Nephron progenitor cell (in vitro differentiated cells): ENCODE data around the gene ACVR1C.

Experiments used
- DNase-seq: peaks from one replicate; pipeline ENCODE4 v3.0.0; 2021
- H3K27ac Mint-ChIP-seq: 2 replicates; pipeline ENCODE4 v1.8.0; 2021; ENCODE audit warnings: mild to moderate bottlenecking, moderate library complexity, mixed read lengths
- H3K27me3 Mint-ChIP-seq: 2 replicates; pipeline ENCODE4 v1.8.0; 2021; ENCODE audit warnings: mild to moderate bottlenecking, low read depth, mixed read lengths; ENCODE audit not compliant: poor library complexity
- H3K36me3 Mint-ChIP-seq: 2 replicates; pipeline ENCODE4 v1.8.0; 2021; ENCODE audit warnings: low read depth, mixed read lengths
- H3K4me1 Mint-ChIP-seq: 2 replicates; pipeline ENCODE4 v1.8.0; 2021; ENCODE audit warnings: mixed read lengths
- H3K4me3 Mint-ChIP-seq: 2 replicates; pipeline ENCODE4 v1.8.0; 2021; ENCODE audit warnings: mild to moderate bottlenecking, moderate library complexity, mixed read lengths
- H3K9me3 Mint-ChIP-seq: 2 replicates; pipeline ENCODE4 v1.8.0; 2021; ENCODE audit warnings: mild to moderate bottlenecking, moderate library complexity, mixed read lengths
- CTCF ChIP-seq: fragments of 200-600 bp; sonication (generic); IDR thresholded peaks from 2 replicates; pipeline ENCODE4 v1.5.0; 2021; ENCODE audit warnings: antibody characterized with exemption

ACVR1C gene

DNA sequence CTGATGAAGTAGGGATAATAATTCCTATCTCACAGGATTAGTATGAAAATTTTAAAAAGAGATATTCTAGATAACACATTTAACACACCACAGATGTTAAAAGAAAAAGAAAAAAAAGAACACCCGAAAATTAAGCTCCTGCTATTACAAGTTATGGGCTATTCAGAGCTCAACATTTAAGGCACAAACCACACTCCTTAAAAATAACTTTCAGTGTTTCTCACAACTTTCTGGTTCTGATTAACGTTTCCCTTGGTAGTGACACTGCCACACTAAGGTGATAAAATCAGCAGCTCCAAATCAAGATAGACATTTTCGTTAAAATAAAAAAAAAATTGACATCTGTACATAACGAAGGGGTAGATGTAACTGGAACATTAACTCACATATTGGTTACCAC, 26.9 kb downstream of the ACVR1C start:
- DNase-seq: no peak
- no peak for TF ChIP-seq CTCF
- H3K27me3 Mint-ChIP-seq: peaks cover 29% of the 10 kb centered on the region
- no peak overlapping the region for H3K4me3 Mint-ChIP-seq
- no peaks in the 10 kb centered on the region for H3K36me3 Mint-ChIP-seq
- H3K9me3 Mint-ChIP-seq: no peaks in the 10 kb centered on the region
- H3K4me1 Mint-ChIP-seq: no peaks in the 10 kb centered on the region
- H3K27ac Mint-ChIP-seq: no peak overlapping the region

GRCh38 chr2:157596992-157597681, 31.5 kb downstream of the ACVR1C start:
- H3K27me3 Mint-ChIP-seq: peaks cover 31% of the 10 kb centered on the region
- H3K4me3 Mint-ChIP-seq: no peak overlapping the region
- H3K9me3 Mint-ChIP-seq: no peaks in the 10 kb centered on the region
- no peaks in the 10 kb centered on the region for H3K36me3 Mint-ChIP-seq
- no peak overlapping the region for H3K27ac Mint-ChIP-seq
- DNase-seq: peak; percentile 68
- peak; percentile 55 for TF ChIP-seq CTCF
- H3K4me1 Mint-ChIP-seq: no peaks in the 10 kb centered on the region

DNA sequence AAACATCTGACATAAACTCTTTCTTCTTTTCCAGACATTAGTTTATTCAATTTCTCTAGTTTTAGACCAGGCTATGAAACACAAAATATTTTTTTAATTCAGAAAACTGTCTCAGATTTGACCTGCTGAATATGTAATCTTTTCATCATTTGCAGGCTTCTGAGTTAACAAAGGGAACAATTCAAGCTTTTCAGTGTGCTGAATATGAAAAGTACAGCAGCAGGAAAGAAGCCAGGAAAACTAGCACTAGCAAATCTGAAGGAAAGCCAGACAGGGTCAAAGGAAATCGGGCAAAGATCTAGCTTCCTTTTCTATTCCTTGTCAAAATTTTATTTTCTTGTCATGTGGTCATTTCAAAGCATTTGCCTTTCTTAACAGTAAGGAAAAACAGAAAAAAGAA, 35.3 kb downstream of the ACVR1C start:
- no peaks in the 10 kb centered on the region for H3K36me3 Mint-ChIP-seq
- no peak for TF ChIP-seq CTCF

DNA sequence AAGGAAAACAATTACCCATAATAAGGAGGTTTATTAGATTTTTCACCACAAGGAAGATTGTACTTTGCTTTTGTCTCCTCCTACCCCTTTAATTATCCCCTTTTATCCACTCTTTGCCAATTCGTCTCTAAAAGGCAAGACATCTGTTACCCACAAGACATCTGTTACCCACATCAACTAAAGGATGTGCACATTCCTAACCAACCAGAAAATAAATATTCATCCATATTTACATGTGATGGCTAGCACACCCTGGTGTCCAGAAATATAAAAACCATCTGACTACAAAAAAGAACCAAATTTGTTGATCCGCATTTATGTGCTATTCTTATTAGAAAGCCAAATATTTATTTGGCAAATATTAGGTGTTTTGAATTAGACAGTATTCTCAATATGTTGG, 35.7 kb downstream of the ACVR1C start:
- Mint-ChIP-seq H3K4me1 (no peaks in the 10 kb centered on the region), H3K27ac (no peak overlapping the region), H3K9me3 (no peaks in the 10 kb centered on the region), H3K36me3 (no peaks in the 10 kb centered on the region), H3K27me3 (peaks cover 24% of the 10 kb centered on the region), H3K4me3 (no peak overlapping the region)
- no peak for TF ChIP-seq CTCF
- no peak for DNase-seq

More for the DNA sequence above, 35.3 kb downstream of the ACVR1C start:
- Mint-ChIP-seq H3K4me1 (no peaks in the 10 kb centered on the region), H3K27me3 (peaks cover 24% of the 10 kb centered on the region), H3K27ac (no peak overlapping the region), H3K4me3 (no peak overlapping the region), H3K9me3 (no peaks in the 10 kb centered on the region)
- DNase-seq: no peak

DNA sequence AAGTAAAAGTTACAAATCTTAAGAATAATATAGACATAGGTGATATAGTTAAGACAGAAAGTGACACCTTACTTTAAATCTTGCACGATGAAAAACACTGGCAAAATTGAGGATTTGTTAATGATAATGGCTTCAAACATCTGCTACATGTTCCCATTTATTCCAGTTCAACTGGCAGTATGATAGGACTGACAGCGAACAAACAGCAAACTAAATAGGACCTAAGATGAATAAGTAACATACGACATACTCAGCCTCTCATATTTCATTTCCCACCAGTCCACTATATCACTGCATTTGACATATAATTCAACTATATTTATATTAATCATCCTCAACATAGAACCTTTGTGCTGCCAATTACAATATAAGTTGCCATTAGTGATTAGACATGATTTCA, 36.3 kb downstream of the ACVR1C start:
- TF ChIP-seq CTCF: no peak
- Mint-ChIP-seq H3K27ac (no peak overlapping the region), H3K4me3 (no peak overlapping the region)

GRCh38 chr2:157587576-157587975, 41.1 kb downstream of the ACVR1C start:
- no peaks in the 10 kb centered on the region for H3K9me3 Mint-ChIP-seq
- no peaks in the 10 kb centered on the region for H3K36me3 Mint-ChIP-seq
- H3K27ac Mint-ChIP-seq: no peak overlapping the region
- no peak for TF ChIP-seq CTCF
- no peak for DNase-seq
- H3K27me3 Mint-ChIP-seq: no peaks in the 10 kb centered on the region
- no peaks in the 10 kb centered on the region for H3K4me1 Mint-ChIP-seq
- no peak overlapping the region for H3K4me3 Mint-ChIP-seq

More for the DNA sequence above, 36.3 kb downstream of the ACVR1C start:
- Mint-ChIP-seq H3K27me3 (peaks cover 18% of the 10 kb centered on the region), H3K36me3 (no peaks in the 10 kb centered on the region), H3K9me3 (no peaks in the 10 kb centered on the region), H3K4me1 (no peaks in the 10 kb centered on the region)
- no peak for DNase-seq
